Measurements from ENCODE around the gene DROSHA. TPM values are rescaled to one million over a fixed set of nuclear protein-coding genes. Genes with fewer than 3 reads are reported as not detected.

Gene DROSHA
- polyA plus RNA-seq, 1 donor: 115 TPM

Other genes starting within 250 kb of the DROSHA start
- 35.3 TPM for gene C5orf22, start 208 bp upstream of the DROSHA start, polyA plus RNA-seq (ENCODE audit: insufficient read length)
- 22.1 TPM for gene PDZD2, start 107.0 kb upstream of the DROSHA start, polyA plus RNA-seq (ENCODE audit: insufficient read length)